ENCODE results near the gene SCNN1A. TPM values are rescaled to one million over a fixed set of nuclear protein-coding genes. Genes with fewer than 3 reads are reported as not detected.

SCNN1A gene
- total RNA-seq, 1 experiment from 2014 or later, result 111 TPM

GRCh38 chr12:6346942-6347341, 28.4 kb downstream of the SCNN1A start:
- H3K79me2 ChIP-seq (ENCODE audit: insufficient read depth, low read length), result no peaks in the 10 kb centered on the region
- no peak for DNase-seq
- no peak overlapping the region for H3K18ac ChIP-seq (ENCODE audit: insufficient read length, low read depth, low read length)
- H3K27ac ChIP-seq (ENCODE audit: insufficient read length, low read depth, low read length), result no peak overlapping the region
- no peak overlapping the region for H2BK20ac ChIP-seq (ENCODE audit: low read depth, low read length, poor library complexity, severe bottlenecking)
- H3K23ac ChIP-seq (ENCODE audit: insufficient read length, low read depth, low read length), result no peak overlapping the region
- H2AK5ac ChIP-seq (ENCODE audit: insufficient read length, low read length), result no peak overlapping the region
- H3K4me3 Mint-ChIP-seq, result no peak overlapping the region
- no peak overlapping the region for H4K8ac ChIP-seq (replicated peaks; ENCODE audit: insufficient read length, low read depth, low read length)
- H3K56ac ChIP-seq (ENCODE audit: insufficient read length, low read depth, low read length), result no peak overlapping the region
- no peak overlapping the region for H3K9ac ChIP-seq (ENCODE audit: extremely low read depth, insufficient read length, low read length)
- no peak overlapping the region for H2AFZ ChIP-seq (ENCODE audit: low read length)
- WGBS (ENCODE audit: extremely low coverage, insufficient read length, low lambda C conversion rate), result no CpG with 5 or more reads among the region's 8 CpGs
- H3K27ac Mint-ChIP-seq, result no peak overlapping the region; a peak in 1 of 7 replicates
- H3K9me3 ChIP-seq (ENCODE audit: control insufficient read depth, low read depth, low read length), result no peaks in the 10 kb centered on the region
- H4K5ac ChIP-seq (ENCODE audit: insufficient read length, low read depth, low read length), result no peak overlapping the region
- peaks cover 13 to 39% (median 34%) of the 10 kb centered on the region in 3 experiments; a peak in 6 of 7 replicates for H3K36me3 Mint-ChIP-seq (ENCODE audit: insufficient read depth in 1 of 3, low read depth in 3 of 3)
- no peak overlapping the region for H2BK5ac ChIP-seq (ENCODE audit: insufficient read length, low read length)
- H3T11ph ChIP-seq (ENCODE audit: low read length), result no peak overlapping the region
- H4K91ac ChIP-seq (ENCODE audit: insufficient read length, low read depth, low read length), result no peak overlapping the region
- H3K9me3 Mint-ChIP-seq, result no peaks in the 10 kb centered on the region
- H3K4me2 ChIP-seq (ENCODE audit: insufficient read depth, insufficient read length, low read length), result no peak overlapping the region
- TF ChIP-seq CTCF (conservative IDR thresholded peaks at IDR 0.05), result no peak
- no peak overlapping the region for H3K4ac ChIP-seq (ENCODE audit: low read depth, low read length)
- H3K14ac ChIP-seq (ENCODE audit: insufficient read depth, low read length), result no peak overlapping the region
- no peaks in the 10 kb centered on the region for H3K27me3 ChIP-seq (ENCODE audit: insufficient read depth, low read length)
- H3K4me1 Mint-ChIP-seq, result peaks cover 22 to 26% of the 10 kb centered on the region in 2 experiments
- H3K23me2 ChIP-seq (ENCODE audit: insufficient read length, low read depth, low read length, poor library complexity, severe bottlenecking), result no peaks in the 10 kb centered on the region
- no peaks in the 10 kb centered on the region; the same call in 1 of the 2 replicates for H3K27me3 Mint-ChIP-seq (ENCODE audit: low read depth)
- no peak overlapping the region for H2BK15ac ChIP-seq (ENCODE audit: low read depth, low read length)
- no peaks in the 10 kb centered on the region for H4K20me1 ChIP-seq (ENCODE audit: control insufficient read depth, insufficient read depth, insufficient read length)
- no peak overlapping the region for H2BK12ac ChIP-seq (ENCODE audit: insufficient read length, low read depth, low read length)
- no peak overlapping the region for H2BK120ac ChIP-seq (ENCODE audit: low read depth, low read length, poor library complexity, severe bottlenecking)
- peaks cover 3% of the 10 kb centered on the region; the same call in 1 of the 2 replicates for H3K4me1 ChIP-seq (ENCODE audit: insufficient read depth, low read length)
- H3K79me1 ChIP-seq (ENCODE audit: insufficient read depth, low read depth, low read length, poor library complexity, severe bottlenecking), result no peaks in the 10 kb centered on the region

Measured in H9 (cell line).